ENCODE data around the gene LILRB2.
"Not testable (repeated sequence)": the region's sequence is repeated elsewhere in the genome, so short reads cannot be mapped to it uniquely, and the experiment has no call there.

The LILRB2 gene

GRCh38 chr19:54280441-54280840, 469 bp downstream of the LILRB2 start:
- not testable (repeated sequence) for H3K4me3 ChIP-seq (ENCODE audit: low read length); H3K9me3 ChIP-seq (ENCODE audit: control insufficient read depth, low read depth, low read length); H3K4me1 ChIP-seq (ENCODE audit: control insufficient read depth, low read depth, low read length); H3K27me3 ChIP-seq (ENCODE audit: control insufficient read depth, insufficient read depth, low read length); H3K36me3 ChIP-seq (ENCODE audit: control insufficient read depth, low read depth, low read length); H3K27ac ChIP-seq (ENCODE audit: low read length); H3K9ac ChIP-seq (ENCODE audit: low read length)

GRCh38 chr19:54280025-54280424, 885 bp downstream of the LILRB2 start:
- not testable (repeated sequence) for H3K4me1 ChIP-seq (ENCODE audit: control insufficient read depth, low read depth, low read length); H3K9me3 ChIP-seq (ENCODE audit: control insufficient read depth, low read depth, low read length); H3K36me3 ChIP-seq (ENCODE audit: control insufficient read depth, low read depth, low read length); H3K27me3 ChIP-seq (ENCODE audit: control insufficient read depth, insufficient read depth, low read length); H3K4me3 ChIP-seq (ENCODE audit: low read length); H3K27ac ChIP-seq (ENCODE audit: low read length); H3K9ac ChIP-seq (ENCODE audit: low read length)

GRCh38 chr19:54279406-54279962, 1.4 kb downstream of the LILRB2 start:
- H3K36me3 ChIP-seq (ENCODE audit: control insufficient read depth, low read depth, low read length): no peaks in the 10 kb centered on the region
- H3K9ac ChIP-seq (ENCODE audit: low read length): no peak overlapping the region
- H3K9me3 ChIP-seq (ENCODE audit: control insufficient read depth, low read depth, low read length): no peaks in the 10 kb centered on the region
- H3K27me3 ChIP-seq (ENCODE audit: control insufficient read depth, insufficient read depth, low read length): no peaks in the 10 kb centered on the region
- no peak overlapping the region for H3K27ac ChIP-seq (ENCODE audit: low read length)
- H3K4me3 ChIP-seq (ENCODE audit: low read length): no peak overlapping the region
- H3K4me1 ChIP-seq (ENCODE audit: control insufficient read depth, low read depth, low read length): no peaks in the 10 kb centered on the region

- H3K4me1 ChIP-seq (ENCODE audit: control insufficient read depth, low read depth, low read length); H3K36me3 ChIP-seq (ENCODE audit: control insufficient read depth, low read depth, low read length); H3K9me3 ChIP-seq (ENCODE audit: control insufficient read depth, low read depth, low read length); H3K27me3 ChIP-seq (ENCODE audit: control insufficient read depth, insufficient read depth, low read length); H3K9ac ChIP-seq (ENCODE audit: low read length); H3K4me3 ChIP-seq (ENCODE audit: low read length); H3K27ac ChIP-seq (ENCODE audit: low read length): not testable (repeated sequence)
These were observed 2.2 kb downstream of the LILRB2 start for GRCh38 chr19:54278571-54279195.

GRCh38 chr19:54278056-54278455, 2.9 kb downstream of the LILRB2 start:
- H3K27me3 ChIP-seq (ENCODE audit: control insufficient read depth, insufficient read depth, low read length); H3K27ac ChIP-seq (ENCODE audit: low read length); H3K4me3 ChIP-seq (ENCODE audit: low read length); H3K36me3 ChIP-seq (ENCODE audit: control insufficient read depth, low read depth, low read length); H3K9ac ChIP-seq (ENCODE audit: low read length); H3K4me1 ChIP-seq (ENCODE audit: control insufficient read depth, low read depth, low read length); H3K9me3 ChIP-seq (ENCODE audit: control insufficient read depth, low read depth, low read length): not testable (repeated sequence)

GRCh38 chr19:54277111-54277615, 3.7 kb downstream of the LILRB2 start:
- not testable (repeated sequence) for H3K9ac ChIP-seq (ENCODE audit: low read length)

GRCh38 chr19:54275951-54276350, 5.0 kb downstream of the LILRB2 start:
- no peaks in the 10 kb centered on the region for H3K9me3 ChIP-seq (ENCODE audit: control insufficient read depth, low read depth, low read length)
- no peaks in the 10 kb centered on the region for H3K4me1 ChIP-seq (ENCODE audit: control insufficient read depth, low read depth, low read length)
- no peaks in the 10 kb centered on the region for H3K36me3 ChIP-seq (ENCODE audit: control insufficient read depth, low read depth, low read length)
- H3K9ac ChIP-seq (ENCODE audit: low read length): no peak overlapping the region
- no peaks in the 10 kb centered on the region for H3K27me3 ChIP-seq (ENCODE audit: control insufficient read depth, insufficient read depth, low read length)
- no peak overlapping the region for H3K27ac ChIP-seq (ENCODE audit: low read length)
- H3K4me3 ChIP-seq (ENCODE audit: low read length): no peak overlapping the region

More at GRCh38 chr19:54277111-54277615, 3.7 kb downstream of the LILRB2 start:
- H3K9me3 ChIP-seq (ENCODE audit: control insufficient read depth, low read depth, low read length); H3K4me1 ChIP-seq (ENCODE audit: control insufficient read depth, low read depth, low read length); H3K36me3 ChIP-seq (ENCODE audit: control insufficient read depth, low read depth, low read length); H3K27ac ChIP-seq (ENCODE audit: low read length); H3K4me3 ChIP-seq (ENCODE audit: low read length); H3K27me3 ChIP-seq (ENCODE audit: control insufficient read depth, insufficient read depth, low read length): not testable (repeated sequence)

GRCh38 chr19:54274516-54274915, 6.4 kb downstream of the LILRB2 start:
- not testable (repeated sequence) for H3K36me3 ChIP-seq (ENCODE audit: control insufficient read depth, low read depth, low read length); H3K9ac ChIP-seq (ENCODE audit: low read length); H3K4me3 ChIP-seq (ENCODE audit: low read length); H3K27me3 ChIP-seq (ENCODE audit: control insufficient read depth, insufficient read depth, low read length); H3K27ac ChIP-seq (ENCODE audit: low read length); H3K9me3 ChIP-seq (ENCODE audit: control insufficient read depth, low read depth, low read length); H3K4me1 ChIP-seq (ENCODE audit: control insufficient read depth, low read depth, low read length)

- no peaks in the 10 kb centered on the region for H3K9me3 ChIP-seq (ENCODE audit: control insufficient read depth, low read depth, low read length)
- no peaks in the 10 kb centered on the region for H3K36me3 ChIP-seq (ENCODE audit: control insufficient read depth, low read depth, low read length)
- H3K9ac ChIP-seq (ENCODE audit: low read length): no peak overlapping the region
- H3K27me3 ChIP-seq (ENCODE audit: control insufficient read depth, insufficient read depth, low read length): peaks cover 3% of the 10 kb centered on the region
- no peak overlapping the region for H3K27ac ChIP-seq (ENCODE audit: low read length)
- no peak overlapping the region for H3K4me3 ChIP-seq (ENCODE audit: low read length)
- no peaks in the 10 kb centered on the region for H3K4me1 ChIP-seq (ENCODE audit: control insufficient read depth, low read depth, low read length)
These were observed 7.1 kb downstream of the LILRB2 start for GRCh38 chr19:54273821-54274220.

GRCh38 chr19:54272181-54272580, 8.7 kb downstream of the LILRB2 start:
- H3K27me3 ChIP-seq (ENCODE audit: control insufficient read depth, insufficient read depth, low read length); H3K27ac ChIP-seq (ENCODE audit: low read length); H3K9me3 ChIP-seq (ENCODE audit: control insufficient read depth, low read depth, low read length); H3K4me3 ChIP-seq (ENCODE audit: low read length); H3K9ac ChIP-seq (ENCODE audit: low read length); H3K36me3 ChIP-seq (ENCODE audit: control insufficient read depth, low read depth, low read length); H3K4me1 ChIP-seq (ENCODE audit: control insufficient read depth, low read depth, low read length): not testable (repeated sequence)

GRCh38 chr19:54271587-54271986, 9.3 kb downstream of the LILRB2 start:
- H3K9me3 ChIP-seq (ENCODE audit: control insufficient read depth, low read depth, low read length); H3K4me1 ChIP-seq (ENCODE audit: control insufficient read depth, low read depth, low read length); H3K4me3 ChIP-seq (ENCODE audit: low read length); H3K9ac ChIP-seq (ENCODE audit: low read length); H3K36me3 ChIP-seq (ENCODE audit: control insufficient read depth, low read depth, low read length); H3K27me3 ChIP-seq (ENCODE audit: control insufficient read depth, insufficient read depth, low read length); H3K27ac ChIP-seq (ENCODE audit: low read length): not testable (repeated sequence)

- Histone ChIP-seq H3K27ac (ENCODE audit: low read length) (no peak overlapping the region), H3K4me3 (ENCODE audit: low read length) (no peak overlapping the region), H3K4me1 (ENCODE audit: control insufficient read depth, low read depth, low read length) (no peaks in the 10 kb centered on the region)
These were observed 9.8 kb downstream of the LILRB2 start for GRCh38 chr19:54271106-54271505.

More at GRCh38 chr19:54271106-54271505, 9.8 kb downstream of the LILRB2 start:
- Histone ChIP-seq H3K27me3 (ENCODE audit: control insufficient read depth, insufficient read depth, low read length) (peaks cover 4% of the 10 kb centered on the region), H3K36me3 (ENCODE audit: control insufficient read depth, low read depth, low read length) (no peaks in the 10 kb centered on the region), H3K9me3 (ENCODE audit: control insufficient read depth, low read depth, low read length) (no peaks in the 10 kb centered on the region), H3K9ac (ENCODE audit: low read length) (no peak overlapping the region)

Data from iPS-18a (cell line).